Medulla oblongata (tissue), 1 donor: Measurements from ENCODE around the gene CARD14.
A peak's percentile ranks its signal among the peaks of the same experiment; 100 is the strongest.

ENCODE experiments used
- DNase-seq: peaks from one replicate; pipeline ENCODE4 v3.0.0-alpha.2; 2015; ENCODE audit errors: extremely low spot score

CARD14 gene

DNA sequence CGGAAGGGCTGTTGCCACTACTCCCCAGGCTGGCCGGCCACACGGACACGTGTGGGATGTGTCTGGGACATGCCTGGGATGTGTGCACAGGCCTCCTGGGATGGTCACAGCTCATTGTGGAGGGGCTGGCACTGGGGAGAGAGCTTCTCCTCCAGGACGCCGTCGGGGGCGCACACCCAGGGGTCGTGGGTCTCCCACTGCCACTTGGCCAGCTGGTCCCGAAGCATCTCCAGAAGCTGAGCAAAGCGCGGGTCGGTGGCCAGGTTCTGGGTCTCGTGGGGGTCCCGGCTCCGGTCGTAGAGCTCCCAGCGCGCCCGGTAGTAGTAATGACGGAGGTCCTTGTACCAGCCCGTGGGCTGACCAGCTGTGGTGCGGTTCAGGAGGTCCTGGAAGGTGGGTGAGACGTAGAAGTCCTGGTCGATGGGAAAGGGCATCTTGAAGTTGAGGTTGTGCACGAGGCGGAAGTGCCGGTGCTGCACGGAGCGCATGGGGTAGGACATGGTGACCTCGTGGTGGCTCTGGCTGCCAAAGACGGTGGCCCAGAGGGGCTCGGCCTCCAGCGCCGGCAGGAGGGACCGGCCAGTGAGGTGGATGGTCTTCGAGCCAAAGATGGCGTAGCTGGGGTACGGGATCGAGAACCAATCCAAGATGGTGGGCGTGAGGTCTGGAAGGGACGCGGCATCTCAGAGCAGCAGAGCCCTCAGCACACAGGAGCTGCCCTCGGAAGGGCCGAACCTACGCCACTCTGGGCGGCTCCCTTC, 40.7 kb downstream of the CARD14 start:
- DNase-seq: no peak

DNA sequence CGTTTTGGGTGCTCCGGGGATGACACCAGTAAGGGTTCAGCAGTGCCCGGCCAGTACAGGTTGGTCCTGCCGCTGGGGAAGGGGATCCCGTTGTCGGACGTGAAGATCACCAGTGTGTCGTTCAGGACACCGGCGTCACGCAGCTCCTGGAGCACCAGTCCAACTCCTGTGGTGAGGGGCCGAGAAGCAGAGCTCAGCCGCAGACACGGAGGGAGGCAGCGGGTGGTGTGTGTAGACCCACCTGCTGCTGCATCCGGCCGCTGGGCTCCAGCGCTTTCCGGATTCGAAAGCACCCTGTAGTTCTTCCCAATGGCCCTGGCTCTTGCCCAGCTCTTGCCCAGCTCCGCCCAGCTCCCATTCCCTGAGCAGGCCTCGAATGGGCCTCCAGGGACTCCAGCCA, 42.3 kb downstream of the CARD14 start:
- no peak for DNase-seq

DNA sequence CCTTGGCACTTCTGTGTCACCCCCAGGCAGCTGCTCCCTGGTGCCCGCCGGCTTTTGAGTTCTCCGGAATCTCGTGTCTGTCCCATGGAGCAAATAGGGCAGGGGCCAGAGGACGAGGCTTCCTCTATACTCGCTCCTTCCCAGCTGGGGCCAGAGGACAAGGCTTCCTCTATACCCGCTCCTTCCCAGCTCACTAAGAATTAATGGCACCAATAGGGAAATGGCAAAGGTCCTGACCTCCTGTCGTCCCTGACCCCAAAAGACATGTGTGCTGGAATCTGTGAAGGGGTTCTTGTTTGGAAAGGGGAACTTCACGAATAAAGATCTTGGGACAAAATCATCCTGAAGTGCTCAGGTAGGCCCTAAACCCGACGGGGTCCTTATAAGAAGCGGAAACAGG, 42.7 kb downstream of the CARD14 start:
- DNase-seq: no peak

DNA sequence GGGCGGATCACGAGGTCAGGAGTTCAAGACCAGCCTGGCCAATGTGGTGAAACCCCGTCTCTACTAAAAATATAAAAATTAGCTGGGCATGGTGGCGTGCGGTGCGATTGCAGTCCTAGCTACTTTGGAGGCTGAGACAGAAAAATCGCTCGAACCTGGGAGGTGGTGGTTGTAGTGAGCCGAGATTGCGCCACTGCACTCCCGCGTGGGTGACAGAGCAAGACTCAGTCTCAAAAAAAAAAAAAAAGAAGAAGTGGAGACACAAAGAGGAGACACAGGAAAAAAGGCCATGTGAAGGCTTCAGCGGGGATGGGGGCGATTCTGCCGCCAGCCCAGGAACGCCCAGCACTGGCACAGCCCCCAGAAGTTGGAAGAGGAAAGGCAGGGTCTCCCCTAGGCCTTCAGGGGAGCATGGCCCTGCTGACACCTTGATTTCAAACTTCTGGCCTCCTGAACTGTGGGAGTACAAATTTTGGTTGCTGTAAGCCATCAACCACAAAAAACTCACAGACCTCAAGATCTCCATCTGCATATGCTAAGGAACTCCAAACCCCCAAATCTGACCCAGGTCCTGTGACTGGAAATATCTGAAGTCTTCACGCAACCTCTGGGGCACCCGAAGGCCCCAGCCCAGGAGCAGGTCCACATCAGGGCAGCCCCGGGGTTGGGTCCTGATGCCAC, 43.3 kb downstream of the CARD14 start:
- DNase-seq: peak; percentile 20

DNA sequence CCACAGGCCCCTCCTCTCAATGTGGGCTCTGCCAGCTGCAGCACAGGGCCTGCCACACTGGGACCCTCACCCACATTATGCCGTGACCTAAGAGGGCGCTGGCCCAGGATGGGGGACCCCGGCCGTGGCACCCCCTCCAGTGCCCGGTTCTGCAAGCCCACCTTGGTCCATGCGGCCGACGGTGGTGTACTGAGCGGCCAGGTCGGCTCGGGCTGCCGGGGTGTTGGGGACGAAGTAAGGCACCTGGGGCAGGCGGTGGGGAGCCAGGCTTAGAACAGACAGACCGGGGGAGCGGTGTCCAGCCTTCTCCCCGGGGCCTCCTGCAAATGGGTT, 43.8 kb downstream of the CARD14 start:
- DNase-seq: no peak

DNA sequence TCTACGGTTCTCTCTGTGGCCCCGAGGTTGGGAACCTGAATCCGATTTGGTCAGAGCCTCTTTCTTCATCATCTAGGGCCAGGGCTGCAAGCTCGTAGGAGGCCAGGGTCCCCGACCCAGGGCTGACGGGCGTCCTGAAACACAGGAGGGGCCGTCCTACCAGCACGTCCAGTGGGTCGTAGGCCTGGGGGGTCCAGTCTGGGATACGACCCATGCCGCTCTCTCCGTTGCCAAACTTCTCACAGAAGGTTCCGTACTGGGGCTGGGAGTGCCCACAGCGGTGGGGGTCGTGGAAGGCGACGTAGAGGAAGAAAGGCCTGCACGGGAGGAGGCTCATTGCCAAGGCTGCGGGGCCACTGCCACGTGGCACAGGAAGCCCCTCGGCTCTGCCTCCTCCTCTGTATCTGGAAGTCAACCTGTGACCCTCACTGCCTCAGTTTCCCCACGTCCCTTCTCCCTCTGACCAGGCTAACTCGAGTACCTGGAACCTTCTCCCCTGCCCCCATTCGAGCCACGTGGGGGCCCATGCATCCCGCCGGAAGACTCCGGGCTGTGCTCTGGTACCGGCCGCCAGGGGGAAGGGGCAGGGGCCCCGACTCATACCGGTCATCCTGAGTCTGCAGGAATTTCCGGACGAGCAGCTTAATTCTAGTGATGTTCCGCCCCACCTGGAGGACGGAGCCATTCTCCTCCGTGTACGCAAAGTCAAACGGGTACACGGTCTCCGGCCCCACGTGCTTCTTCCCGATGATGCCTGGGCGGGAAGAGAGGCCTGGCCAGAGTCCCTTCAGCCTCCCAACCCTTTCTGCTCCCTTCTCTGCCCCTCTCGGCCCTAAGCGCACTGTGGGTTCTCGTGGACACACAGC, 44.4 kb downstream of the CARD14 start:
- DNase-seq: no peak

DNA sequence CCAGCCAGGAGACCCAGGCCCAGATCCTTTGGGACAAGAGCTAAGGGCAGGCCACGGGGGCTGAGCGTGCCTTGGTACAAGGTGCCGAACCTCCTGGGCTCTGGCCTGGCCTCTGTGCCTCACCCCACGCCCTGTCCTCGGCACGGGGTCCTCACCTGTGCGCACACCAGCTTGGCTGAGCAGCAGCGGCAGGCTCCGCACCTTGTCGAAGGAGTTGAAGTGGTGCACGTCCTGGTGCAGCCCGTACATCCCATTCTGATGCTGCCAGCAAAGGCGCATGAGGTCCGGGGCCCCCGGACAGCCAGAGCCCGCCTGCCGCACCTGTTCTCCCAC, 45.0 kb downstream of the CARD14 start:
- no peak for DNase-seq

DNA sequence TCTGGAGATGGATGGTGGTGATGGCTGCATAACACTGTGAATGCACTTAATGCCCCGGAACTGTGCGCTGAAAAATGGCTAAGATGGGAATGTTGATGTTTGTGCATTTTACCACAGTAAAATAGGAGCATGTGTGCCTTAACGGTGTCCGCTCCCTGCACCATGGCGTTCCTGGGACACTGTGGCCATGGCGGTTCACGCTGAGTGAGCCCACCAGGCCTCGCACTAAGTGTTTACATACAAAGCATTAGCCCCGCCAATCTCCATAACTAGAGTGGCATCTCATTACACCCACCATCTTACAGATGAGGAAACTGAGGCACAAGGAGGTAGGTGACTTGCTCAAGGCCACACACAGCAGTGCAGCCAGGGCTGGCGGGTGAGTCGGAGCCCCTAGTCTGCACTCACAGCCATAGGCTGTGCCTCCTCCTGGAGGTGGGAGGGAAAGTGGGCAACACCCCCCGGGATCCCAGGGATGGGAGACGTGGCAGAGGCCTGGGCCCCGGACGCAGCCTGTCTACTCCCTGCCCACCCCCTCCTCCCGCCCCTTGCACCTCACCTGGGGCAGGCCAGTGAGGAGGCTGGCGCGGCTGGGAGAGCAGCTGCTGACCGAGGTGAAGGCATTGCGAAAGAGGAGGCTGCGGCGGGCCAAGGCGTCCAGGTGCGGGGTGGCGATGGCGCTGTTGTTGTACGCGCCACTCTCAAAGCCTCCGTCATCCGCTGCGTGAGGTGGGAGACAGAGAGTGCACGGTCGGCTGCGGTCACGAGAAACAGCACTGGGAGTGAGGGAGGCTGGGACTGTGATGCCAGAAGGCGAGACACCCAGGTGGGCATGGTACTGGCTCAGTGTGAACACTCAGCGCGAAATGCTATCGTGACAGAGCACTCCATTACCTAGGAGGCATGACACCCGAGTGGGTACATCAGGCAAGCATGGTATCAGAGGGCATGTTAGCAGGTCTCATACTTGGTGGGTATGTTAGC, 46.9 kb downstream of the CARD14 start:
- no peak for DNase-seq

DNA sequence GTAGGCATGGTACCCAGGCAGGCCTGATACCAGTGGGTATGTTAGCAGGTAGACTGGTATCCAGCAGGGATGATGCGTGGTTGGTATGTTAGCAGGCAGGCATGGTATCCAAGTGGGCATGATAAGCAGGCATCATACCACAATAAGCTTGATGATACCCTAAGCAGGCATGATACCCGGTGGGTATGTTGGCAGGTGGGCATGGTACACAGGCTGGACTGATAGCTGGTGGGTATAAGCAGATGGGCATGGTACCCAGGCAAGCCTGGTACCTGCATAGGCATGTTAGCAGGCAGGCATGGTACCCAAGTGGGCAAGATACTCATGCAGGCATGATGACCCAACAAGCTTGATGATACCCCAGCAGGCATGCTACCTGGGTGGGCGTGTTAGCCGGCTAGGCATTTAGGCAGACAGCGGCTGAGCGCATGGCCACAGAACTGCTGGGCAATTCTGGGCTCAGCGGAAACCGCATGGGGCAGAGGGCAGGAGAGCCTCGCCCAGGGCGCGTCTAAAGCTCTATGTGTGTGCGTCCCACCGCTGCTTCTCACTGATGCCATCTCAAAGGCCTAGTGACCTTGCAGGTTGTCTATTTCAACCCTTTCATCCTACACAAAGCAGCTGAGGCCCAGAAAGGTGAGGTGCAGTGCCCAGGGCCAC, 48.0 kb downstream of the CARD14 start:
- no peak for DNase-seq

DNA sequence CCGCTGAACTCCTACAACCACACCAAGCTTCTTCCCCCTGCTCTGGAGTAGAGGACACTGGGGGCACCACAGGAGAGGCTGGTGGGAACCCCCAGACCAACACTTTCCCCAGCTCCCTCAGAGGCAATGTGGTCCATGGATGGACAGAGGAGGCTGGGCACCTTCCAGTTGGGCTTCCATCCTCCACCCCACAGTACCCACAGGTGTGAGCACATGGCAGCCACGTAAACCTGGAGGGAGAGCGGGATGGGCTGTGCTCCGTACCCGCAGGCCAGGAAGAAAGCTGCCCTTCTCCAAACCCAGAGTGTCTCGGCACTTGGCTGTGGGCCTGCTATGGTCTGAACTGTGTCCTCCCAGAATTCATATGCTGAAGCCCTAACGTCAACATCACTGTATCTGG, 48.6 kb downstream of the CARD14 start:
- no peak for DNase-seq

DNA sequence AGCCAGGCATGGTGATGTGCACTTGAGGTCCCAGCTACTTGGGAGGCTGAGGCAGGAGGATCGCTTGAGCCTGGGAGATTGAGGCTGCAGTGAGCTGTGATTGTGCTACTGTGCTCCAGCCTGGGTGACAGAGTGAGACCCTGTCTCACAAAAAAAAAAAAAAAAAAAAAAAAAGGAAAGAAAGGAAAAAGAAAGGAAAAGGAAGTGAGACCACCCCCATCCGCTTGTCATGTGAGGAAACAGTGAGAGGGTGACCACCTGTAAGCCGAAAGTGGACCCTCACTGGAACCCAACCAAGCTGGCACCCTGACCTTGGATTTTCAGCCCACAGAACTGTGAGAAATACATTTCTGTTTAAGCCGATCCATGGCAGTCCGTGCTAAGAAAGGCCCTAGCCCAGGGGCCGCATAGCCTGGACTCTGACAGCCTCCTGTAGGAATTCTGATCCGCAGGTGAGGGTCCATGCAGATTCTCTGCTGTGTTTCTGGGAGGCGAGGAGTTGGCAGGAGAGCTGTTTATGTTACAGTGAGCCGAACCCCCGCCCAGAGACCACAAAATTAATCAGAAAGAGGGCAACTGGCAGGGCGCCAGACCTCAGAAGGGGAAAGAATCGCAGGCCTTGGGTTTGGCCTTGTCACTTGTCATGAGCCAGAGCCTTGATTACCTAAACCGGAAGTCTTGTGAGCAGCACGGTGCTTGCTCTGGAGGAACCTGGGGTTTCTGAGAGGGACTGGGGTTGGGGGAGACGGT, 49.4 kb downstream of the CARD14 start:
- DNase-seq: peak; percentile 72

DNA sequence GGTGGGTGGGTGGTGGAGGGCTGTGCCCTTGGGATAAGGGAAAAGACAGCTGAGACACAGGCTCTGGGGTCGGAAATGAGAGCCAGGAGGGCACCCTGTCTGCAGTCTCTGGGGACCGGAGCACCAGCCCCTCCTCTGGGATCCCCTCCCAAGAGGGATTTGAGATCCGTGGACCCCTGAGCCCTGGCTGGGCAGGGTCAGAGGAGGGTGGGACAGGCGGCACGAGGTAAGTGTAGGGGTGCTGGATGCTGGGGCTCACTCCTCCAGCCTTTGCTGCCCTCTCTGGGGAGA, 49.9 kb downstream of the CARD14 start:
- DNase-seq: no peak

DNA sequence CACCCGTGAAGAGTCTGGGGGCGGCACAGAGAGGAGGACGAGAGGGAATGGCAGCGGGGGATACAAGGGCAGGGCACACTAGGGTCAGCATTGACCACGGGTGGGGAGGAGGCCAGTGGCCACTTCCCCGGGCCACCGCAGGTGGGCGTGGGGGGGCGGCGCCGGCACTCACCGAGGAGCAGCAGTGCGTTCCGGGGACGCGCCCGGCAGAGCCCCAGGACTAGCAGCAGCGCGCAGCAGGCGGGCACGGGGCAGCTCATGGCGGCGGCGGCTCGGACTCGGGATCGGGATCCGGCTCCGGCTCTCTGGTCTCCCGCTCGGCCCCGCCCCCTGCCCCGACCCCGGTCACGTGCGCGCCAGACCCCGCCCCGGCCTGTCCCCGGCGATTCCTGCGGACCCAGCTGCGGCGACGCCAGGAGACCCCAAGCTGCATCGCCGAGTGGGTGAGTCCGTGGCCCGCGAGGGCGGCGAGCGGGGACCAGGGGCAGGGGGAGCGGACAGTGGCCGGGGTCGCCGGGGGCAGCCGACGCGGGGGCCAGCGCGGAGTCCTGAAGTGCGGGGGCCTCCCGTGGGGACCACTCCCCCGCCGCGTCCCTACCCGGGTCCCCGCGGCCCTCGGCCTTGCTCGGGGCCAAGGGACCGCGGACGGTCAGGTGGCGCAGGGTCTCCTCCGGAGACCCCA, 50.4 kb downstream of the CARD14 start, which contains the start of the genes SGSH and SLC26A11:
Gene SGSH, minus strand, starts transcription at position 280 of the 682 bp plus-strand sequence. Its CDS starts 20 bp downstream, at position 260.
Gene SLC26A11, plus strand, starts transcription at position 374 of the 682 bp plus-strand sequence. CDS start 1,134 bp downstream, outside the sequence.
- DNase-seq: peak; percentile 48

DNA sequence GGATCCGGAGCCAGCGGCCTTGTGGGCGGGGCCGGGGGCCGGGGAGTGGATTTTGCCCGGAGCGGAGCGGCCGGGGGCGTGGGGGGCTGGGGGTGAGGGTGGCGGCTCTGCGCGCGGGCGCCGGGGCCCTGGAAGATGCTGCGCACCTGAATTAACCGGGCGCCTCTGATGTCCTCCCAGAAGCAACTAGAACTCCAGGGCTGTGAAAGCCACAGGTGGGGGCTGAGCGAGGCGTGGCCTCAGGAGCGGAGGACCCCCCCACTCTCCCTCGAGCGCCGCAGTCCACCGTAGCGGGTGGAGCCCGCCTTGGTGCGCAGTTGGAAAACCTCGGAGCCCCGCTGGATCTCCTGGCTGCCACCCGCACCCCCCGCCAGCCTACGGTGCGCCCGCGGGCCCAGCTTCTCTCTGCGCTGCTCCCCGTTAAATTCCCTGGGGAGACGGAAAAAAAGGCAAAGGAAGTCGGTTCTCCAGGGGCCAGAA, 50.9 kb downstream of the CARD14 start:
- peak; percentile 20 for DNase-seq

DNA sequence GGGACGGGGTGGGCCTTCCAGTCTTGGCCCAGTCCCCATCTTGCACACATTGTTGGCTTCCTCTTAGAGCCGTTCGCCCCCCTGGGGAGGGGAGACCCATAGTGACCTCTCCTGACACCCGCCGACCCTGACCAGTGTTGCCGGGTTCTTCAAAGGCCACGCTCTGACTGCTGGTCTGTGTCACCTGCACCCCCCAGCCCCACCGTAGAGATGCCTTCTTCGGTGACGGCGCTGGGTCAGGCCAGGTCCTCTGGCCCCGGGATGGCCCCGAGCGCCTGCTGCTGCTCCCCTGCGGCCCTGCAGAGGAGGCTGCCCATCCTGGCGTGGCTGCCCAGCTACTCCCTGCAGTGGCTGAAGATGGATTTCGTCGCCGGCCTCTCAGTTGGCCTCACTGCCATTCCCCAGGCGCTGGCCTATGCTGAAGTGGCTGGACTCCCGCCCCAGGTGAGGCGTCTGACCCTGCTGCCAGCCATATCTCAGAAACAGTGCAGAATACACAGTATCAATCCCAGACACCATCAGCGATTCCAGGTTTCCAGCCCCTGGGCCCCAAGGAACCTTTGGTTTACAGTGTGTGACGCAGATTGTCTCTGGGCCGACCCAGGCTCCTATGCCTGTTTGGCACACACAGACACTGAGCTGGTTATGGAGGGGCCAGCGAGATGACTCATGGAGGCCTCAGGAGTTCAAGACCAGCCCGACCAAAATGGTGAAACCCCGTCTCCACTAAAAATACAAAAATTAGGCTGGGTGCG, 51.7 kb downstream of the CARD14 start:
- DNase-seq: no peak

DNA sequence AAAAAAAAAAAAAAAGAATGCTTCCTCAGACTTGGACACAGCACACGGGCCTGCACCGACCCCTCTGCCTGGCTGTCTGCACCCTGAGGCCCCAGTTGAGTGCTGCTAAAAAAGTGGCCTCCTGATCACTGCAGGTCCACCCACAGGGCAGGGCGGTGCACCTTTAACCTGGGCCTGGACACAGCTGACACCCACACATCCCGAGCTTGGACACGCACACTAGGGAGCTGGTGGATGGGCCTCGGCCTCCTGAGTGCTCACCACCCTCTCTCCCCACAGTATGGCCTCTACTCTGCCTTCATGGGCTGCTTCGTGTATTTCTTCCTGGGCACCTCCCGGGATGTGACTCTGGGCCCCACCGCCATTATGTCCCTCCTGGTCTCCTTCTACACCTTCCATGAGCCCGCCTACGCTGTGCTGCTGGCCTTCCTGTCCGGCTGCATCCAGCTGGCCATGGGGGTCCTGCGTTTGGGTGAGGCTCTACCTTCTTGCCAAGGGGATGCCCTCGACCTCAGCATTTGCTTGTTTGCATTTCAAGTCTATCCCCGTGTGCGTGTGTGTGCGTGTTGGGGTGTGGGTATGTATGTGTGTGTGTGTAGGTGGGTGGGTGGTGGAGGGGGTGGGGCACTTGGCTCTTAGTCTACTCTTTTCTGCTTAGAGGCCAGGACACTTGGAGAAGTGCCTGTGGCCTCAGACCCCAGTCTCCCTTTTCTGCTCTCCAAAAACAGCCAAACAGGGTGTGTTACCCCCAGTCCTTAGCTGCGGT, 52.7 kb downstream of the CARD14 start:
- DNase-seq: no peak

DNA sequence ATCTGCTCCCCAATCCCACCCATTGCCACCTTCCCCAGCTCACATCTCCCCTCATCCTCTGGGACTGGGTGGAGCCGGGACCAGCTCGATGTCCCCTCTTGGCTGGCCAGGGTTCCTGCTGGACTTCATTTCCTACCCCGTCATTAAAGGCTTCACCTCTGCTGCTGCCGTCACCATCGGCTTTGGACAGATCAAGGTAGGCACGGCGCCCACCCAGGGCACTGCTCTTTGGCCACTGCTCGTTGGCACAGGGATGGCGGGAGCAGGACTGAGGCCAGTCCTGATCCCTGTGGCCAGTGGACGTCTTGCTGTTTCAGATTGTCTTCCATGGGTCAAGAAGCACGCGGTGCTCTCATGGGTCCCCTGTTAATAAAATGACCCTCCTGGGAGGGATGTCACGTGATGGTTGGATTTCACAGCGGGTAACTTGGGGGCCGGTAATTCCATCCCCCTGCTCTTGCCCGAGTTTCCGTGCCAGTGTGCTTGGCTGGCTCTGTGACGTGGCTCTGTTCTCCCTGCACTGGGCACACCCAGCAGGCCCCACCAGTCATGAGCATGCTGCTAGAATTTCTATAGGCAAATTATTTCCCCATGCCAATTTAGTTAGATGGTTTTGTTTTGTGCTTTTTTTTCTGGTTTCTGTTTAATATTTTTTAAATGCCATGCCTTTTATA, 53.4 kb downstream of the CARD14 start:
- no peak for DNase-seq
